Stimulated activated CD8-positive, alpha-beta memory T cell treated with anti-CD3 and anti-CD28 coated beads, Interleukin-7, amount 100 ng/mL, for 1 hour (primary cell): ENCODE measurements around the gene OR10H4.
"Not testable (repeated sequence)": the region's sequence is repeated elsewhere in the genome, so short reads cannot be mapped to it uniquely, and the experiment has no call there.

Experiments used
- DNase-seq, 2 donors: peaks; one replicate each; pipeline ENCODE4 v3.0.0-alpha.2; 2020; ENCODE audit warnings: low read depth in 2 of 2

Gene OR10H4

GRCh38 chr19:15948223-15949058 lies at the start of gene OR10H4:
Gene OR10H4 (plus strand): TSS chr19:15949008. CDS start chr19:15949008, 0 bp downstream.
- DNase-seq = no peak

GRCh38 chr19:15899561-15899960 lies 49.2 kb upstream of the OR10H4 start:
- DNase-seq = not testable (repeated sequence)

- not testable (repeated sequence) for DNase-seq
These were observed 48.8 kb upstream of the OR10H4 start for GRCh38 chr19:15900032-15900431.

GRCh38 chr19:15900504-15900903 lies 48.3 kb upstream of the OR10H4 start:
- no peak for DNase-seq

- no peak for DNase-seq
These were observed 46.6 kb upstream of the OR10H4 start for GRCh38 chr19:15902254-15902653.

- not testable (repeated sequence) for DNase-seq
These were observed 45.9 kb upstream of the OR10H4 start for GRCh38 chr19:15902898-15903297.

GRCh38 chr19:15905026-15905425 lies 43.8 kb upstream of the OR10H4 start:
- no peak for DNase-seq

- DNase-seq = no peak
These were observed 37.1 kb upstream of the OR10H4 start for GRCh38 chr19:15911599-15912235.

GRCh38 chr19:15913384-15913783 lies 35.4 kb upstream of the OR10H4 start:
- no peak for DNase-seq

GRCh38 chr19:15913830-15914229 lies 35.0 kb upstream of the OR10H4 start:
- DNase-seq = no peak

GRCh38 chr19:15915109-15915508 lies 33.7 kb upstream of the OR10H4 start:
- no peak for DNase-seq

GRCh38 chr19:15919243-15919642 lies 29.6 kb upstream of the OR10H4 start:
- DNase-seq = no peak

GRCh38 chr19:15922021-15922420 lies 26.8 kb upstream of the OR10H4 start:
- DNase-seq = no peak

GRCh38 chr19:15923702-15924101 lies 25.1 kb upstream of the OR10H4 start:
- no peak for DNase-seq

- DNase-seq = no peak
These were observed 22.3 kb upstream of the OR10H4 start for GRCh38 chr19:15926484-15926883.

GRCh38 chr19:15928321-15928720 lies 20.5 kb upstream of the OR10H4 start:
- DNase-seq = no peak

- DNase-seq = not testable (repeated sequence)
These were observed 15.0 kb upstream of the OR10H4 start for GRCh38 chr19:15933761-15934331.

GRCh38 chr19:15934332-15935078 lies 14.3 kb upstream of the OR10H4 start, which contains the start of gene CYP4F11:
Gene CYP4F11 (minus strand): TSS chr19:15934529. CDS start chr19:15934408, 121 bp downstream.
- DNase-seq = no peak

GRCh38 chr19:15935167-15935702 lies 13.6 kb upstream of the OR10H4 start:
- no peak for DNase-seq

GRCh38 chr19:15936173-15936572 lies 12.6 kb upstream of the OR10H4 start:
- DNase-seq = no peak

GRCh38 chr19:15936950-15937349 lies 11.9 kb upstream of the OR10H4 start:
- no peak for DNase-seq

- no peak for DNase-seq
These were observed 11.0 kb upstream of the OR10H4 start for GRCh38 chr19:15937771-15938170.
